ENCODE results near the gene KIAA1614. TPM values are rescaled to one million over a fixed set of nuclear protein-coding genes. Genes with fewer than 3 reads are reported as not detected.

Gene KIAA1614
- total RNA-seq, 1 donor from 2014 or later, result 0.79 TPM

- Histone ChIP-seq H3K4me3 (ENCODE audit: low read depth, low read length) (no peak overlapping the region), H3K36me3 (ENCODE audit: control insufficient read depth, insufficient read depth, low read length) (peaks cover 9% of the 10 kb centered on the region), H3K27me3 (ENCODE audit: control insufficient read depth, insufficient read depth, low read length) (no peaks in the 10 kb centered on the region)
- TF ChIP-seq CTCF (IDR thresholded peaks at IDR 0.05; ENCODE audit: insufficient read depth, low read length, severe bottlenecking), result no peak
- FAIRE-seq (no peak), DNase-seq (ENCODE audit: low read depth) (no peak)
These were observed 37.6 kb downstream of the KIAA1614 start for GRCh38 chr1:180950321-180950720.

GRCh38 chr1:180951186-180951745 lies 38.6 kb downstream of the KIAA1614 start:
- Histone ChIP-seq H3K4me3 (ENCODE audit: low read depth, low read length) (no peak overlapping the region), H3K27me3 (ENCODE audit: control insufficient read depth, insufficient read depth, low read length) (no peaks in the 10 kb centered on the region), H3K36me3 (ENCODE audit: control insufficient read depth, insufficient read depth, low read length) (peaks cover 9% of the 10 kb centered on the region)
- TF ChIP-seq CTCF (IDR thresholded peaks at IDR 0.05; ENCODE audit: insufficient read depth, low read length, severe bottlenecking), result no peak
- DNase-seq (ENCODE audit: low read depth) (no peak), FAIRE-seq (no peak)

GRCh38 chr1:180951836-180952656 lies 39.3 kb downstream of the KIAA1614 start:
- Histone ChIP-seq H3K36me3 (ENCODE audit: control insufficient read depth, insufficient read depth, low read length) (peaks cover 9% of the 10 kb centered on the region), H3K4me3 (ENCODE audit: low read depth, low read length) (no peak overlapping the region), H3K27me3 (ENCODE audit: control insufficient read depth, insufficient read depth, low read length) (no peaks in the 10 kb centered on the region)
- no peak for TF ChIP-seq CTCF (IDR thresholded peaks at IDR 0.05; ENCODE audit: insufficient read depth, low read length, severe bottlenecking)
- no peak for FAIRE-seq
- DNase-seq (ENCODE audit: low read depth), result no peak

GRCh38 chr1:180952657-180953013 lies 39.9 kb downstream of the KIAA1614 start:
- Histone ChIP-seq H3K36me3 (ENCODE audit: control insufficient read depth, insufficient read depth, low read length) (peaks cover 9% of the 10 kb centered on the region), H3K4me3 (ENCODE audit: low read depth, low read length) (no peak overlapping the region), H3K27me3 (ENCODE audit: control insufficient read depth, insufficient read depth, low read length) (no peaks in the 10 kb centered on the region)
- DNase-seq (ENCODE audit: low read depth) (no peak), FAIRE-seq (no peak)
- no peak for TF ChIP-seq CTCF (IDR thresholded peaks at IDR 0.05; ENCODE audit: insufficient read depth, low read length, severe bottlenecking)

GRCh38 chr1:180953291-180954004 lies 40.8 kb downstream of the KIAA1614 start:
- TF ChIP-seq CTCF (IDR thresholded peaks at IDR 0.05; ENCODE audit: insufficient read depth, low read length, severe bottlenecking), result no peak
- Histone ChIP-seq H3K36me3 (ENCODE audit: control insufficient read depth, insufficient read depth, low read length) (peaks cover 9% of the 10 kb centered on the region), H3K4me3 (ENCODE audit: low read depth, low read length) (peak overlapping the region; percentile 39), H3K27me3 (ENCODE audit: control insufficient read depth, insufficient read depth, low read length) (no peaks in the 10 kb centered on the region)
- FAIRE-seq (no peak), DNase-seq (ENCODE audit: low read depth) (peak; percentile 76)

All from bronchial epithelial cell (primary cell).